ENCODE results near the gene IST1.

IST1 gene

DNA sequence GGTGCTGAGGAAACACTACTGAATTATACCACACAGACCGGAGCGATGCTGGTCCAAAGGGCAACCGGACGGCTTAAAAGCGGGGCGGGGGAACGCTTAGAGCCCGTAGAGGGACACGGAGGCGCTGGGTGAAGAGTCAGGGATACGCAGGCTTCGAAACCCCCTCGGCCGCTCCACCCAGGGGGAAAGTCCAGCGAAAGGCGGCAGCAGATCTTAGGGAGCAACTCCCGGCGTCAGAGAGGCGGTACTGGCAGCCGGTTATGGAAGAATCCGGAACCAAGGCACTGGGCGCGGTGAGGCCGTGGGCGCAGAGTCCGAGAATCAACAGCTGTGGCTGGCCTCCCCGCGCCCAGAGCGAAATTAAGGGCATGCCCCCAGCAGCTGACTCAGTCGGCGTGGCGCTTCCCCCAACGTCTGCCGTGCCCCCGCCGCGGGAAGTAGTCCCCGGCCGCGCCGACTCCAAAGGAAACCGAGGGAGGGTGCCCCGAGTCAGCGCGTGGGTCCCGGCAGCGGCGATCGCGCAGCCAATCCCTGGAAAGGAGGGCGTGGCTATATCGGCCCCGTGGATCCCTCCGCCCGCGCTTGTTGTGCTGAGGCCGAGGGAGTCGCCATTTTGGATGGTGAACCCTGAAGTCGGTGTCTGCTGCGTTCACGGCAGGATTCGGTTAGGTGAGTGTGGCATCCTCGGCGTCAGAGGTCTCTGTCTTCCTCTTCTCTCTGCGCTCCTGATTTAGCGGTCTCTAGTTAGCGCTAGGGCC, at the start of gene IST1:
IST1 (plus strand) TSS at position 611 of the 758 bp plus-strand sequence. CDS start 20,110 bp downstream, outside the sequence.
- in situ Hi-C loops (cut with HindIII; ENCODE audit: low sequenced_read_pairs): no loop called here
- DNase-seq (ENCODE audit: low read depth): peak; percentile 97
- TF ChIP-seq, protein P1, sequence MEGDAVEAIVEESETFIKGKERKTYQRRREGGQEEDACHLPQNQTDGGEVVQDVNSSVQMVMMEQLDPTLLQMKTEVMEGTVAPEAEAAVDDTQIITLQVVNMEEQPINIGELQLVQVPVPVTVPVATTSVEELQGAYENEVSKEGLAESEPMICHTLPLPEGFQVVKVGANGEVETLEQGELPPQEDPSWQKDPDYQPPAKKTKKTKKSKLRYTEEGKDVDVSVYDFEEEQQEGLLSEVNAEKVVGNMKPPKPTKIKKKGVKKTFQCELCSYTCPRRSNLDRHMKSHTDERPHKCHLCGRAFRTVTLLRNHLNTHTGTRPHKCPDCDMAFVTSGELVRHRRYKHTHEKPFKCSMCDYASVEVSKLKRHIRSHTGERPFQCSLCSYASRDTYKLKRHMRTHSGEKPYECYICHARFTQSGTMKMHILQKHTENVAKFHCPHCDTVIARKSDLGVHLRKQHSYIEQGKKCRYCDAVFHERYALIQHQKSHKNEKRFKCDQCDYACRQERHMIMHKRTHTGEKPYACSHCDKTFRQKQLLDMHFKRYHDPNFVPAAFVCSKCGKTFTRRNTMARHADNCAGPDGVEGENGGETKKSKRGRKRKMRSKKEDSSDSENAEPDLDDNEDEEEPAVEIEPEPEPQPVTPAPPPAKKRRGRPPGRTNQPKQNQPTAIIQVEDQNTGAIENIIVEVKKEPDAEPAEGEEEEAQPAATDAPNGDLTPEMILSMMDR (IDR thresholded peaks at IDR 0.05; ENCODE audit: low read depth, low read length, missing control alignments): no peak
- H3K4me3 ChIP-seq (ENCODE audit: low read depth, low read length): peak within 1 kb of the TSS; percentile 100

DNA sequence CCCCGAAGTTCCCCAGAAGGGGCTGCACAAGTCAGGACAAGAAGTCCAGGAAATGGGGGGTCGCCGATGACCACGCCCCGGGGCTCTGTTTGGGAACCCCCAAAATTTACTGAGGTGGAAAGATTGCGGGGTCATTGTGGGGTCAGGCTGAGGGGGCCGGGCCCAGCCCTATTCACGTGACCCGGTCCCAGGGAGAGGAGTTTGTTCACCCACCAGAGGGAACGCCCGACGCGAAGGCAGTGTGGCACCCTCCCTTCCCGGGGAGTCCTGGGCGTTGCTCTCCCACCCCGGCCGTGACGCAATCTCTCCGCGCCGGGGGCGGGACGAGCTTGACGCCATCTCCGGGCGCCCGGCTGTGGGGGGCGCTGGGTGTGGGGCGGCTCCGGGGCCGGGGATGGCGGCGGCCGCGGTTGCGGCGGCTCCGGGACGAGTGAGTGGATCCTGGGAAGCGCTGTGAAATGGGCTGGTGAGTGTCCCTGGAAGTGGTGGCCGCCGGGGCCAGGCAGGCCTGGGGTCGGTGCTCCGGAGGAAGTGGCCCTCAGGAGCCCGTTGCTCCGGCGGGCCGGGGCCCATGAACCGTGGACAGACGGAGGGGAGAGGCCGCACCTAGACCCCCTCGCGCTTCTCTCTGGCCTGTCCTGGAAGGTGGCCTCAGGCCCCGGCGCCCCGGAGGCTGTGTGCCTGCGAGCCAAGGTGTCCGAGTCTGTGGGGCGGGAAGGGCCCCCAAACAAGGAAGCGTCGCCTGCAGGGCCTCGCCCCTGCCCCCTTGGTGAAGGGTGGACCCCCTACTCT, 49.5 kb upstream of the IST1 start, which contains the start of gene ATXN1L:
ATXN1L (plus strand) TSS at position 338 of the 792 bp plus-strand sequence. CDS start 3,765 bp downstream, outside the sequence.
- peak; percentile 71 for DNase-seq (ENCODE audit: low read depth)
- peak within 1 kb of the TSS; percentile 98 for H3K4me3 ChIP-seq (ENCODE audit: low read depth, low read length)
- in situ Hi-C loops (cut with HindIII; ENCODE audit: low sequenced_read_pairs): loop anchor here (5.0 kb wide), 1 partner anchor 59 kb away; no protein-coding TSS in a partner anchor
- TF ChIP-seq, protein P1 (IDR thresholded peaks at IDR 0.05; ENCODE audit: low read depth, low read length, missing control alignments): no peak

DNA sequence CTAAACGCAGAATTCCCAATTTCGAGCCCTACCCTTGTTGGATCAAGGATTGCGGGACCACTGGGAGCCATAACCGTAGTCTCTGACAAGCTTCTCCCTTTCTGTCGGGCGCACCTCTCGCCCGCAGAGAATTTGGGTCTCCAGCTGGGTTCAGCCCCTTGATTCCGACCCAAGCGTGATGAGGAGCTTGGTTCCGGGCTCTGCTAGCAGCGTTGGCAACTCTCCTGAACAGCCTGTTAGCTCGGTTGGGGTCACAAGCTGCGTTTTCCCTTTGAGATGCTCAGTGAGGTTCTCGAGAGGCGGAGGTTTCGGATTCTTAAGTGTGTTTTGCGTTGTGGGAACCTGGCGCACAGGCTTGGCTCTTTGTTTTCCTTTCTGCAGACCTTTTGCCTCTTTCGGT, 48.9 kb upstream of the IST1 start:
- TF ChIP-seq, protein P1 (IDR thresholded peaks at IDR 0.05; ENCODE audit: low read depth, low read length, missing control alignments): no peak
- DNase-seq (ENCODE audit: low read depth): no peak

DNA sequence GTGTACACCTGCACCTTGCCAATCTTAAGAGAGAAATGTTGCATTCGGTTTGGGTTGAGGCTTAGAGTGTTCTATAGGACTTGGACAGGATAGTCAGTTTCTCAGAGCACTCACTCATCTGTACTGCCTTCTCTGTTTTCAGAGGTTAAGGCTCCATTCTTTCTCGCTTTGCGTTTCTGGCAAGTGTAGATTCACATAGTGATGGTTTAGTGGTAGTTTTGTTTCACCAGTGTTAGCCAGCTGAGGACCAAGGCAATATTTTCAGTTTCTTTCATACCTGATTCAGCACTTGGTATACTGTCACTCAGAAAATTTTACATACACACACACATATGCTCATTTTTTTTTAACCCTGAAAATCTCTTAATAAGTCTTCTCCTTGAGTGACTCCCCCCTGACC, 48.2 kb upstream of the IST1 start:
- in situ Hi-C loops (cut with HindIII; ENCODE audit: low sequenced_read_pairs): loop anchor here (5.0 kb wide), 1 partner anchor 60 kb away; no protein-coding TSS in a partner anchor
- DNase-seq (ENCODE audit: low read depth): no peak
- TF ChIP-seq, protein P1 (IDR thresholded peaks at IDR 0.05; ENCODE audit: low read depth, low read length, missing control alignments): no peak
- H3K4me3 ChIP-seq (ENCODE audit: low read depth, low read length): peak overlapping the region; percentile 98

More for the DNA sequence above, 48.9 kb upstream of the IST1 start:
- peak overlapping the region; percentile 98 for H3K4me3 ChIP-seq (ENCODE audit: low read depth, low read length)
- in situ Hi-C loops (cut with HindIII; ENCODE audit: low sequenced_read_pairs): loop anchor here (5.0 kb wide), 1 partner anchor 59 kb away; no protein-coding TSS in a partner anchor

DNA sequence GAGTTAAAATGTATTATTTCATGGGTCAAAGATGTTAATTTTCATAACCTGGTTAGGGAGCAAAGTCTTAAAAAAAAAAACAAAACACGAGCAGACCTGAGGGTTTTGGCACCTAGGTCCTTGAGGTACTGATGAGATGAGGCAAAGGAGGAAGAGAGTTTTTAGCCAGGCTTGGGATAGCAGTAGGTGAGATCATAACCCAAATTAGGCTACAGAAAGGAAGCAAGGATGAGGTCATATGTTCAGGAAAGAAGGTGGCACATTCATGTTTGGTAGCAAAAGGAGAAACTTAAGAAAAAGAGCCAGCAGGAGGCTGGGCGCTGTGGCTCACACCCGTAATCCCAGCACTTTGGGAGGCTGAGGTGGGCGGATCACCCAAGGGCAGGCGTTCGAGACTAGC, 46.7 kb upstream of the IST1 start:
- no peak for DNase-seq (ENCODE audit: low read depth)
- in situ Hi-C loops (cut with HindIII; ENCODE audit: low sequenced_read_pairs): loop anchor here (5.0 kb wide), 1 partner anchor 61 kb away; no protein-coding TSS in a partner anchor
- H3K4me3 ChIP-seq (ENCODE audit: low read depth, low read length): no peak overlapping the region
- TF ChIP-seq, protein P1 (IDR thresholded peaks at IDR 0.05; ENCODE audit: low read depth, low read length, missing control alignments): no peak

DNA sequence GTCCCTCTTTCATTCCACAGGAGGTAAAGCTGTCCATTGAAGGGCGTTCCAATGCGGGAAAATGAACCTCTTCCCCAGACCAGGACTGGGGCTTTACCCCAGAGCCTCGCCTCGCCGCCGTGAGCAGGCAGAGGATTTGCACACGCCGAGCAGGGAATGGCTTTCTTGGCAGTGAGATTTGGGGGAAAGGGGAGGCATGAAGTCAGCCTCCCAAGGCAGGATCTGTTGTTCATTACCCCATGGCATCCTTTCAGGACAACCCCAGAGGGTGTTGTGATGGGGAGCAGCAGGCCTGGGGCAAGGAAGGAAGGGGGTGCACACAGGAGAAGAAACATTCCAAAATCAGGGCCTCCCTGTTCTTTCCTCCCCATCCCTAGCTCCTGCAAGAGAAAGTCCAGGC, 43.6 kb upstream of the IST1 start:
- no peak overlapping the region for H3K4me3 ChIP-seq (ENCODE audit: low read depth, low read length)
- in situ Hi-C loops (cut with HindIII; ENCODE audit: low sequenced_read_pairs): no loop called here
- no peak for DNase-seq (ENCODE audit: low read depth)
- TF ChIP-seq, protein P1 (IDR thresholded peaks at IDR 0.05; ENCODE audit: low read depth, low read length, missing control alignments): no peak
